Central memory CD4-positive, alpha-beta T cell (primary cell): Measurements from ENCODE around the gene MDN1.
"Not testable (repeated sequence)": the region's sequence is repeated elsewhere in the genome, so short reads cannot be mapped to it uniquely, and the experiment has no call there.

Source experiments
- DNase-seq: peaks from one replicate; pipeline ENCODE4 v3.0.0; 2022

MDN1 gene

GRCh38 chr6:89649682-89650081 is 169.9 kb downstream of the MDN1 start:
- no peak for DNase-seq

GRCh38 chr6:89644864-89645263 is 174.7 kb downstream of the MDN1 start:
- no peak for DNase-seq

GRCh38 chr6:89643406-89643805 is 176.2 kb downstream of the MDN1 start:
- DNase-seq, result no peak

GRCh38 chr6:89642956-89643355 is 176.6 kb downstream of the MDN1 start:
- no peak for DNase-seq

GRCh38 chr6:89641581-89641980 is 178.0 kb downstream of the MDN1 start:
- not testable (repeated sequence) for DNase-seq

GRCh38 chr6:89640804-89641203 is 178.8 kb downstream of the MDN1 start:
- DNase-seq, result no peak

GRCh38 chr6:89638320-89639195 is 181.0 kb downstream of the MDN1 start, which contains the start of gene LYRM2:
Gene LYRM2 (minus strand): TSS chr6:89638747. CDS start chr6:89638716, 31 bp downstream.
- peak; percentile 90 for DNase-seq

- no peak for DNase-seq
Observed at GRCh38 chr6:89637960-89638319, 181.7 kb downstream of the MDN1 start.

- DNase-seq, result not testable (repeated sequence)
Observed at GRCh38 chr6:89636412-89636811, 183.2 kb downstream of the MDN1 start.

- DNase-seq, result no peak
Observed at GRCh38 chr6:89630488-89630887, 189.1 kb downstream of the MDN1 start.

GRCh38 chr6:89623749-89624148 is 195.8 kb downstream of the MDN1 start:
- DNase-seq, result no peak

- DNase-seq, result no peak
Observed at GRCh38 chr6:89619567-89619966, 200.0 kb downstream of the MDN1 start.

GRCh38 chr6:89618026-89618425 is 201.6 kb downstream of the MDN1 start:
- DNase-seq, result no peak

GRCh38 chr6:89616531-89616930 is 203.1 kb downstream of the MDN1 start:
- DNase-seq, result no peak

- DNase-seq, result no peak
Observed at GRCh38 chr6:89615882-89616281, 203.7 kb downstream of the MDN1 start.

GRCh38 chr6:89613790-89614189 is 205.8 kb downstream of the MDN1 start:
- DNase-seq, result no peak

- no peak for DNase-seq
Observed at GRCh38 chr6:89612121-89612520, 207.5 kb downstream of the MDN1 start.

- no peak for DNase-seq
Observed at GRCh38 chr6:89611666-89612065, 207.9 kb downstream of the MDN1 start.

GRCh38 chr6:89610149-89610642 is 209.4 kb downstream of the MDN1 start:
- peak; percentile 59 for DNase-seq

- no peak for DNase-seq
Observed at GRCh38 chr6:89605861-89606260, 213.7 kb downstream of the MDN1 start.

GRCh38 chr6:89604653-89605052 is 214.9 kb downstream of the MDN1 start:
- no peak for DNase-seq

- DNase-seq, result no peak
Observed at GRCh38 chr6:89602166-89602565, 217.4 kb downstream of the MDN1 start.

GRCh38 chr6:89599727-89600126 is 219.9 kb downstream of the MDN1 start:
- no peak for DNase-seq

- DNase-seq, result no peak
Observed at GRCh38 chr6:89597988-89598387, 221.6 kb downstream of the MDN1 start.

- DNase-seq, result no peak
Observed at GRCh38 chr6:89597372-89597771, 222.2 kb downstream of the MDN1 start.
